ENCODE data around the gene MCUR1. TPM values are rescaled to one million over a fixed set of nuclear protein-coding genes. Genes with fewer than 3 reads are reported as not detected.

MCUR1 gene
- total and polyA plus RNA-seq, 2 of the 13 experiments (the other 11 are each of a cell fraction or from before 2014, with no cell fraction given) = 8.0 to 29.6 TPM

- H3K27me3 ChIP-seq (ENCODE audit: control insufficient read depth in 1 of 2, insufficient read depth in 2 of 2, low read length in 2 of 2) = no peaks in the 10 kb centered on the region
- no peak for DNase-seq (ENCODE audit: low spot score)
- no peaks in the 10 kb centered on the region for H3K79me2 ChIP-seq (ENCODE audit: insufficient read depth, low read length)
- H3K9ac ChIP-seq (ENCODE audit: insufficient read depth, low read depth, low read length) = no peak overlapping the region
- no peak for FAIRE-seq
- ChIA-PET POLR2A (no interaction called here), CTCF (ENCODE audit: low intra/inter-chr PET ratio, low total read pairs) (no interaction called here)
- no peak for ATAC-seq
- no peak overlapping the region for H3K27ac ChIP-seq (ENCODE audit: extremely low read length, insufficient read depth, low read length)
- H3K4me2 ChIP-seq (ENCODE audit: low read depth, low read length) = no peak overlapping the region
- BruUV-seq (replicated peaks) = no TSS peak
- H2AFZ ChIP-seq (ENCODE audit: low read length) = no peak overlapping the region
- no peaks in the 10 kb centered on the region for H3K36me3 ChIP-seq (replicated peaks in 1 of 2; ENCODE audit: control insufficient read depth in 1 of 2, insufficient read depth in 2 of 2, low read length in 2 of 2)
- H3K4me3 ChIP-seq (replicated peaks in 1 of 3; ENCODE audit: insufficient read depth in 1 of 3, low read depth in 2 of 3, low read length in 3 of 3) = no peak overlapping the region
- in situ Hi-C loops (cut with HindIII; ENCODE audit: extremely low pct_ligation_motif_present, low pct_unique_long_range_greater_than_20kb) (no loop called here), intact Hi-C loops (cut with micrococcal nuclease; ENCODE audit: unreplicated experiment) (no loop called here)
- H3K4me1 ChIP-seq (ENCODE audit: insufficient read depth, low read length) = no peaks in the 10 kb centered on the region
- 21% methylated on average over 1 of the region's 1 CpG for WGBS (ENCODE audit: low lambda C conversion rate)
- H3K9me3 ChIP-seq (ENCODE audit: low read length) = no peaks in the 10 kb centered on the region
- H4K20me1 ChIP-seq (ENCODE audit: insufficient read depth, low read length) = no peaks in the 10 kb centered on the region
- TF ChIP-seq ZBTB37 (CRISPR knock-in tag; IDR thresholded peaks at IDR 0.05) (no peak), ZNF703 (CRISPR knock-in tag; IDR thresholded peaks at IDR 0.05; ENCODE audit: borderline replicate concordance) (no peak), SAFB2 (CRISPR knock-in tag; IDR thresholded peaks at IDR 0.05; ENCODE audit: borderline replicate concordance, low read depth) (no peak), RORA (CRISPR knock-in tag; IDR thresholded peaks at IDR 0.05) (no peak), ZNF768 (CRISPR knock-in tag; IDR thresholded peaks at IDR 0.05) (no peak), ARHGAP35 (CRISPR knock-in tag; IDR thresholded peaks at IDR 0.05; ENCODE audit: borderline replicate concordance) (no peak), SNAPC4 (CRISPR knock-in tag; IDR thresholded peaks at IDR 0.05) (no peak), ZBTB21 (CRISPR knock-in tag; IDR thresholded peaks at IDR 0.05) (no peak), ZNF781 (CRISPR knock-in tag; IDR thresholded peaks at IDR 0.05; ENCODE audit: borderline replicate concordance, not compliant biosample characterization) (no peak), ZNF891 (CRISPR knock-in tag; IDR thresholded peaks at IDR 0.05) (no peak), GMEB2 (CRISPR knock-in tag; IDR thresholded peaks at IDR 0.05; ENCODE audit: low read depth) (no peak), SKIL (CRISPR knock-in tag; IDR thresholded peaks at IDR 0.05; ENCODE audit: borderline replicate concordance) (no peak)
These were observed 20.4 kb upstream of the MCUR1 start for GRCh38 chr6:13834790-13835189.

Data from HepG2 (cell line).